ENCODE data around the gene SORL1-AS1.

SORL1-AS1 gene

DNA sequence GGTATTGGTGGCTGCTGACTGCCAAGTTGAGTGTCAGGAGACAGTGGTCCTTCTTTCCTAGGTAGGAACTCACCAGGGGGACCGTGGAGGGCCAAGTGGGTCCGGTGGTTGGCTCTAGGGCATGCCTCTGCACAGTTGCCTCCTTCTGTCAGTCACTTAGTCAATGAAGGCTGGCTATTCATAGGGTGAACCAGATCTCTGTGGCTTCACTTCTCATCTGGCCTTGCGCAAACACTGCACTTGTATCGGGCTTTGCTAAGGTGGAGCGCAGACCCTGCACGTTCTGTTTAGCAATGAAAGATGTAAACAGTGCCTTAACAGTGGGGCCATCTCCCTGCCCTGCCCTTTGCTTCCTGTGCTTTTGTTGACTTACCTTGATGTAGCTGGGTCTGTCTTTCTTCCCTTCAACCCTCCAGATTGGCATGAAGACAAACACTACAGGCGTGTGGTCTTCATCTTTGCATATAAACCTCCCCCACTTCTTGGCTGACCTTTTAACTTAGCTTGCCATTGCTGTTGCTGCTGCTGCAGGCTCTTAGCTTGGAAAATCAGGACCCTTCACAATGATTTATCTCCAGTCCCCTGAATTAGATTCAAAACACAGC, 6.7 kb upstream of the SORL1-AS1 start:
- Histone ChIP-seq H3K4me3 (no peak overlapping the region), H3K36me3 (no peaks in the 10 kb centered on the region), H3K27ac (no peak overlapping the region), H3K9me3 (no peaks in the 10 kb centered on the region), H3K4me1 (peaks cover 0 to 6% of the 10 kb centered on the region in 2 donors), H3K27me3 (no peaks in the 10 kb centered on the region)
- DNase-seq (ENCODE audit: low spot score) = no peak
- TF ChIP-seq CTCF (IDR thresholded peaks at IDR 0.05) = no peak

GRCh38 chr11:121458551-121458950, 5.8 kb upstream of the SORL1-AS1 start:
- no peak for DNase-seq (ENCODE audit: low spot score)
- H3K27me3 ChIP-seq = no peaks in the 10 kb centered on the region
- H3K36me3 ChIP-seq = no peaks in the 10 kb centered on the region
- no peak for TF ChIP-seq CTCF (IDR thresholded peaks at IDR 0.05)
- H3K4me3 ChIP-seq = no peak overlapping the region
- no peaks in the 10 kb centered on the region for H3K9me3 ChIP-seq
- no peak overlapping the region for H3K27ac ChIP-seq
- no peaks in the 10 kb centered on the region for H3K4me1 ChIP-seq

DNA sequence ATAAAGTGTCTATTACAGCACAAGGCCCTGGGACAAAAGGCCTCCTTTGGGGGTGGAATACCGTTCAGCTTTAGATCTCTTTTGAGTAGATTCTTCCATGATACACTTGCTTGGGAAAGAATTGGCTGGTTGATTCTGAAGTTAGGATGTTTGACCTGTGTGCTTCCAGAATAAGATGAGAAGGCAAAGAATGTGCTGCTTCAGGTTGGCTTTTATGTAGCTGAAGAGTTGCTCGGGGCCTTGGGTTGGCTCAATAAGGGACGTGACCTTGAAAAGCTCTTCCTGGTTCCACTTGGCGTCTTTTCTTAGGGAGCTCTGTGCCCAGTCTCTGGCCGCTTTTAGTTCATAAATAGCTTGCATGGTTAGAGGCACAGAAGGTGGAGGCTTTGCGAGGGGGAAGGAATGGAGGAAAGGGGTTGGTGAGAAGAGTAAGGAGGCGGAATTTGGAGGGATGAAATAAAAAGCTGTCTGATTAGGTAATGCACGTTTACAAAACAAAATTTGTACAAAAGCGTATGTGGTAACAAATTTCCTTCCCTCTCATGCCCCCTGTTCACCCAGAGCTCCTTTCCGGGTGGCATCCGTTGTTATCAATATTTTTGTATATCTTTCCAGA, 4.2 kb upstream of the SORL1-AS1 start:
- Histone ChIP-seq H3K36me3 (no peaks in the 10 kb centered on the region), H3K27me3 (no peaks in the 10 kb centered on the region), H3K4me3 (no peak overlapping the region), H3K27ac (no peak overlapping the region), H3K9me3 (no peaks in the 10 kb centered on the region), H3K4me1 (peaks cover 0 to 9% of the 10 kb centered on the region in 2 donors)
- DNase-seq (ENCODE audit: low spot score) = no peak
- TF ChIP-seq CTCF (IDR thresholded peaks at IDR 0.05) = no peak

DNA sequence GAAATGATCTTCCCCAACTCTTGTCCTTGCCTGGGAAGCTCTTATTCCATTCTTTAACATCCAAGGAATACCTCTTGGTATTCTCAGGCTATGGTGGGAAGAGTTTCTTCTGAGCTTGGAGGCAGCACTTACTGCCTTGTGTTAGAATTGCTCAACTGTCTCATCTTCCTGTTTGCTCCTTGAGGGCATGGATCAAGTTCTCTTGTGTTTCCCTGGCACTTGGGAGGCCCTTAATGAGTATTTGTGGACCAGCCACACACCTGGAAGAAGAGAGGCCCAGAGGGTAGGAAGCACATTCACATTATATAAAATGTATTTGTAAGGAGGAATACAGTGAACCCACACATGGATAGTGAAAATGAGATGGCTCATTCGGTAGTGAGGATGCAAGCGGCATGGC, 3.4 kb upstream of the SORL1-AS1 start:
- Histone ChIP-seq H3K4me1 (peaks cover 0 to 16% of the 10 kb centered on the region in 2 donors), H3K9me3 (no peaks in the 10 kb centered on the region), H3K4me3 (no peak overlapping the region), H3K27ac (no peak overlapping the region), H3K27me3 (no peaks in the 10 kb centered on the region), H3K36me3 (no peaks in the 10 kb centered on the region)
- TF ChIP-seq CTCF (IDR thresholded peaks at IDR 0.05) = no peak
- DNase-seq (ENCODE audit: low spot score) = no peak

GRCh38 chr11:121455115-121455514, 2.3 kb upstream of the SORL1-AS1 start:
- Histone ChIP-seq H3K4me1 (peaks cover 0 to 16% of the 10 kb centered on the region in 2 donors), H3K9me3 (no peaks in the 10 kb centered on the region), H3K27ac (no peak overlapping the region), H3K4me3 (no peak overlapping the region), H3K36me3 (no peaks in the 10 kb centered on the region), H3K27me3 (no peaks in the 10 kb centered on the region)
- no peak for TF ChIP-seq CTCF (IDR thresholded peaks at IDR 0.05)
- no peak for DNase-seq (ENCODE audit: low spot score)

Data from right atrium auricular region (tissue), 2 donors.